ENCODE data around the gene ADGRL3.
"Not testable (repeated sequence)": the region's sequence is repeated elsewhere in the genome, so short reads cannot be mapped to it uniquely, and the experiment has no call there.

The ADGRL3 gene

GRCh38 chr4:61293707-61294400 is 93.7 kb downstream of the ADGRL3 start:
- DNase-seq, result no peak

- no peak for DNase-seq
Measured at GRCh38 chr4:61294936-61295335, 94.8 kb downstream of the ADGRL3 start.

GRCh38 chr4:61296144-61296543 is 96.0 kb downstream of the ADGRL3 start:
- DNase-seq, result no peak

- no peak for DNase-seq
Measured at GRCh38 chr4:61298178-61298740, 98.1 kb downstream of the ADGRL3 start.

- DNase-seq, result no peak
Measured at GRCh38 chr4:61299316-61299715, 99.2 kb downstream of the ADGRL3 start.

GRCh38 chr4:61300266-61300844 is 100.2 kb downstream of the ADGRL3 start:
- no peak for DNase-seq

- DNase-seq, result no peak
Measured at GRCh38 chr4:61301271-61301670, 101.1 kb downstream of the ADGRL3 start.

- no peak for DNase-seq
Measured at GRCh38 chr4:61308033-61308432, 107.9 kb downstream of the ADGRL3 start.

- DNase-seq, result no peak
Measured at GRCh38 chr4:61309616-61310015, 109.5 kb downstream of the ADGRL3 start.

- DNase-seq, result no peak
Measured at GRCh38 chr4:61312526-61312925, 112.4 kb downstream of the ADGRL3 start.

GRCh38 chr4:61318431-61318830 is 118.3 kb downstream of the ADGRL3 start:
- DNase-seq, result no peak

GRCh38 chr4:61319156-61319555 is 119.0 kb downstream of the ADGRL3 start:
- DNase-seq, result no peak

GRCh38 chr4:61320154-61320553 is 120.0 kb downstream of the ADGRL3 start:
- DNase-seq, result no peak

- DNase-seq, result no peak
Measured at GRCh38 chr4:61320631-61321030, 120.5 kb downstream of the ADGRL3 start.

GRCh38 chr4:61332693-61333092 is 132.6 kb downstream of the ADGRL3 start:
- DNase-seq, result no peak

- no peak for DNase-seq
Measured at GRCh38 chr4:61333490-61333889, 133.4 kb downstream of the ADGRL3 start.

GRCh38 chr4:61335241-61335763 is 135.2 kb downstream of the ADGRL3 start:
- no peak for DNase-seq

GRCh38 chr4:61336488-61336887 is 136.4 kb downstream of the ADGRL3 start:
- no peak for DNase-seq

- no peak for DNase-seq
Measured at GRCh38 chr4:61336916-61337315, 136.8 kb downstream of the ADGRL3 start.

GRCh38 chr4:61342061-61342460 is 141.9 kb downstream of the ADGRL3 start:
- no peak for DNase-seq

GRCh38 chr4:61350932-61351331 is 150.8 kb downstream of the ADGRL3 start:
- DNase-seq, result no peak

GRCh38 chr4:61356696-61357095 is 156.6 kb downstream of the ADGRL3 start:
- no peak for DNase-seq

- DNase-seq, result no peak
Measured at GRCh38 chr4:61359301-61359700, 159.2 kb downstream of the ADGRL3 start.

GRCh38 chr4:61372817-61373216 is 172.7 kb downstream of the ADGRL3 start:
- DNase-seq, result not testable (repeated sequence)

Data from GDM1 (cell line).